Stimulated activated CD4-positive, alpha-beta T cell treated with anti-CD3 and anti-CD28 coated beads, Interleukin-2, amount 100 ng/mL, for 24 hours (primary cell): ENCODE data around the gene PARD3.
"Not testable (repeated sequence)": the region's sequence is repeated elsewhere in the genome, so short reads cannot be mapped to it uniquely, and the experiment has no call there.

Experiments
- DNase-seq, 2 donors: peaks; one replicate each; pipeline ENCODE4 v3.0.0-alpha.2; 2020

The PARD3 gene

GRCh38 chr10:34438741-34439140 lies 376.4 kb downstream of the PARD3 start:
- DNase-seq = no peak

GRCh38 chr10:34437906-34438305 lies 377.2 kb downstream of the PARD3 start:
- no peak for DNase-seq

- no peak for DNase-seq
Measured at GRCh38 chr10:34434119-34434594, 380.9 kb downstream of the PARD3 start.

GRCh38 chr10:34433241-34434076 lies 381.6 kb downstream of the PARD3 start:
- DNase-seq = no peak

DNA sequence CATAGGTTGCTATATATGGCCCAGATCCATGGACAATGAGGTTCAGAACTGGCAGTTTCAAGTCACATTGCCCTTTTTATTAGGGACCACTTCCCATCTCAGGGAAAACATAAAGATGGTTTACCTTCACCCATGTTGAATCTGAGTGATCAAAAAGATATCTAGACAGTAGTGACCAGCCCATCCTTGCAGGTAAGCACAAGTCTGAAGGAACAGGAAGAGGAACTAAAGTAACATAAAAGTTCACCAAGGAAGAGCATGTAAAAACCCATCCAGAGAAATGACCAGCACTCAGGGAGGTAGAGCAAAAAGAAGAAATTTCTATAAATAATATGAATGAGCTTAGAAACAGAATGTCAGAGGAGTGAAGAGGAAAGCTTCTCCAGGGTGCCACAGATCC lies 382.5 kb downstream of the PARD3 start:
- no peak for DNase-seq

- DNase-seq = no peak
Measured at GRCh38 chr10:34430685-34431084, 384.4 kb downstream of the PARD3 start.

GRCh38 chr10:34428501-34428900 lies 386.6 kb downstream of the PARD3 start:
- no peak for DNase-seq

- DNase-seq = no peak
Measured at GRCh38 chr10:34427911-34428216, 387.2 kb downstream of the PARD3 start.

DNA sequence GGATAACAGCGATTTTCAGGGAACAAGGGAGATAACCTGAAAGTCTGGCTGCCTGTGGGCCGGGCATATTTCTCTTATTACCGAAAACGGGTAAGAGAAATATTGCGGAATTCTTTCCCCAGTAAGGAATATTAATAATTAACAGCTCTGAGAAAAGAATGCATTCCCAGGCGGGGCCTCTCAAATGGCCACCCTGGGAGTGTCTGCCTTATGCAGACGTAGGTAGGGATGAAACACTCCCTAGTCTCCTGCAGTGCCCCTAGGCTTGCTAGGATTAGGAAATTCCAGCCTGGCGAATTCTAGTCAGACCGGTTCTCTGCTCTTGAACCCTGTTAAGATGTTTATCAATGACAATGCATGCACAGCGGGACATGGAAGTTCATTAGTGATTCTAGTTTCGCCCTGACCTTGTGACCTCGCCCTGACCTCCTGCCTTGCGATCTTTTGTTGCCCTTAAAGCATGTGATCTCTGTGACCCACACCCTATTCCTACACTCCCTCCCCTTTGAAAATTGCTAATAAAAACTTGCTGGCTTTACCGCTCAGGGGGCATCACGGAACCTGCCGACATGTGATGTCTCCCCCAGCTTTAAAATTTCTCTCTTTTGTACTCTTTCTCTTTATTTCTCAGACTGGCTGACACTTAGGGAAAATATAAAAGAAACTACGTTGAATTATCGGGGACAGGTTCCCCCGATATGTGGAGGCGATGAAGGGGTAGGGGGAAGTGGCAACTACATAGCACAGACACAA lies 387.8 kb downstream of the PARD3 start:
- DNase-seq = not testable (repeated sequence)

DNA sequence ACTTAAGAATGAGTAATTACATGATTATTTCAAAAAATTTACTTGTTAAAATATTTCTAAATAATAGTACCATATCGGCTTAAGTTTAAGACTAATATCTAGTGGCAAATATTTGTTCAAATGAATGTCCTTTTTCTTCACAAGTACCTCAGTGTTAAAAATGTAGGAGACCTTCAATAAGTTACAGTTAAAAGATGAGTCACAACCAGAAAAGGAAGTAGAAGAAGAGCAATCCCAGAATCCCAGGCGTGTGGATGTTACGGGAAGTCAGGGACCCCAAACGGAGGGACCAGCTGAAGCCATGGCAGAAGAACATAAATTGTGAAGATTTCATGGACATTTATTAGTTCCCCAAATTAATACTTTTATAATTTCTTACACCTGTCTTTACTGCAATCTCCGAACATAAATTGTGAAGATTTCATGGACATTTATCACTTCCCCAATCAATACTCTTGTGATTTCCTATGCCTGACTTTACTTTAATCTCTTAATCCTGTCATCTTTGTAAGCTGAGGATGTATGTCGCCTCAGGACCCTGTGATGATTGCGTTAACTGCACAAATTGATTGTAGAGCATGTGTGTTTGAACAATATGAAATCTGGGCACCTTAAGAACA lies 388.4 kb downstream of the PARD3 start:
- not testable (repeated sequence) for DNase-seq

- no peak for DNase-seq
Measured at GRCh38 chr10:34426041-34426440, 389.1 kb downstream of the PARD3 start.

- DNase-seq = no peak
Measured at GRCh38 chr10:34423673-34424625, 391.1 kb downstream of the PARD3 start.

- DNase-seq = no peak
Measured at GRCh38 chr10:34420795-34421194, 394.3 kb downstream of the PARD3 start.

- no peak for DNase-seq
Measured at GRCh38 chr10:34420273-34420672, 394.8 kb downstream of the PARD3 start.

DNA sequence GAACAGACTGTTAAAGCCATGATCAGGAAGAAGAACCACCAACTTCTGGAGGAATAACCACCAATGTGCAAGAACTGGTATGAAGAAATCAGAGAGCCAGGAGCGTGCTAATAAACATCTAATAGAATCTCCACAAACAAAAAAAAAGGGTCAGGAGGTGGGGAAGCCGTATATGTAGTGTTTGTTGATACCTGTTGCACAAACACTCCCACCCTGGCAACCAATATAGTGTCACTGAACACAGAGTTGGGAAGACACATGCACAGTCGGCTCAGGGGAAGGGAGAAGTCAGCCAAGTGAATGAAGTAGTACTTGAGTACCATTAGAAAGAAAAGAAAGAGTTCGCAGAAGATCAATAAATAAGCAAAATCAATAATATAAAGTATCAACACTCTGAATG lies 400.1 kb downstream of the PARD3 start:
- no peak for DNase-seq

GRCh38 chr10:34413756-34414587 lies 401.1 kb downstream of the PARD3 start:
- DNase-seq = no peak

- DNase-seq = no peak
Measured at GRCh38 chr10:34413214-34413613, 401.9 kb downstream of the PARD3 start.

- DNase-seq = no peak
Measured at GRCh38 chr10:34408956-34409355, 406.1 kb downstream of the PARD3 start.

DNA sequence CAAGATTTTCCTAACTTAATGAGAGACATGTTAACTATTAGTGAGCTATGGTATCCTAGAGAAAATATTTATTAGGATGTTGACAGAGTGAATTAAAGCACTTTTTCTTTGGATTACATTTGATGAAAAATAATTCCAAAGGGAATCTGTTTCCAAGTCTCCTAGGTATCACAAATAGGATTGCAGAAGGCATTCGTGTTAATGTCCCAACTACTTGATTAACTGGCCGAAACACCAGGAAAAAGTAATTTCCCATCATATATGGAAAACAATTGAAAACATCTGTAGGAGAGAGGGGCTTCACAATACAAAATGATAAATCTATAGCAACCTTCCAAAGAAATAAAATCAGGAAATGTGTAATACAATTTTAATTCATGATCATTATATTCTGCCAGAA lies 406.7 kb downstream of the PARD3 start:
- DNase-seq = no peak

GRCh38 chr10:34407324-34407805 lies 407.7 kb downstream of the PARD3 start:
- DNase-seq = no peak
